HG02642 (cell line): Measurements from ENCODE around the gene SEC11C.

ENCODE experiments used
- ATAC-seq: cut with Tn5 transposase; IDR thresholded peaks from one replicate; pipeline ENCODE4 v1.9.1; 2021; ENCODE audit warnings: mild to moderate bottlenecking; ENCODE audit not compliant: unreplicated experiment, poor library complexity

Gene SEC11C

DNA sequence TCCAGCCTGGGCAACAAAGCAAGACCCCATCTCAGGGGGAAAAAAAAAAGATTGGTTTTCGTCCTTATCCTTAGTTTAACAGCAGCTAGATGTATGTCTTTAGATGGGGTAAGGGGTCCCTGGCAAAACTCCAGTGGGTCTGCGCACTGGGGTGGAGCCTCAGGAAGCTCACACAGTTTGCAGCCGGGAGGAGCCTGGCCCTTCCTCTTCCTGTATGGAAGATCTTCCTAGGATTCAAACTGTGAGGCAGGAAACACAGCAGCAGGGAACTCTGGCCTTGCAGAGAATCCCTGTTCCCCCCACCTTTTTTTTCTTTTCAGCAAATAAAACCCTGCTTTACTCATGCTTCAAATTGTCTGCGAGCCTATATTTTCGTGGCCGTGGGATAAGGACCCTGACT, 67.8 kb downstream of the SEC11C start:
- ATAC-seq, result no peak
